HepG2 (cell line): ENCODE measurements around the gene MLLT10. TPM values are rescaled to one million over a fixed set of nuclear protein-coding genes. Genes with fewer than 3 reads are reported as not detected.

Experiments used
- ATAC-seq: fragments of 200-7000 bp; cut with Tn5 transposase; 3 replicates; pipeline ENCODE4 v1.9.1; 2020; ENCODE audit warnings: mild to moderate bottlenecking, moderate library complexity
- BruUV-seq: library from RNA; stranded (reverse); fragments of 400-500 nt; replicated peaks from 2 replicates; lab custom pipeline; 2021; lab: Mats Ljungman, UMichigan
- CTCF ChIA-PET: fragments of 300-600 bp; formaldehyde crosslinking; extraction: SDS; loops from one replicate; lab custom pipeline; 2021; ENCODE audit warnings: low total read pairs, inconsistent platforms, low intra/inter-chr PET ratio; lab: Yijun Ruan, JAX
- POLR2A ChIA-PET: fragments of 350-600 bp; sonication (Branson Sonifier 250); formaldehyde crosslinking; loops from one replicate; lab custom pipeline; 2020; ENCODE audit warnings: antibody characterized with exemption, inconsistent platforms; lab: Yijun Ruan, JAX
- DNase-seq: peaks from one replicate; pipeline ENCODE4 v3.0.0-alpha.2; 2015; ENCODE audit warnings: low spot score
- FAIRE-seq: peaks from 3 replicates; lab custom pipeline; 2011; peaks lifted over from hg19 to GRCh38; lab: Jason Lieb, UNC
- H2AFZ ChIP-seq: one replicate; pipeline ENCODE4 v1.6.1; 2011; ENCODE audit warnings: low read length, inconsistent platforms
- H3K27ac ChIP-seq: fragments of 300-600 bp; 3 replicates; pipeline ENCODE4 v1.8.0; 2011; ENCODE audit warnings: mixed run types, mild to moderate bottlenecking, mixed read lengths, low read length, inconsistent platforms; ENCODE audit not compliant: insufficient read depth; ENCODE audit errors: extremely low read length
- H3K27me3 ChIP-seq, 2 experiments: fragments of 200-600 bp in 1 of 2; 2 replicates in 1 of 2; 3 replicates in 1 of 2; pipeline versions ENCODE4 v1.6.0 to v1.8.0; 2011; ENCODE audit warnings: low read length in 2 of 2, mild to moderate bottlenecking in 2 of 2, moderate library complexity in 2 of 2, inconsistent platforms in 1 of 2; ENCODE audit not compliant: insufficient read depth in 2 of 2, control insufficient read depth in 1 of 2
- H3K36me3 ChIP-seq, 2 experiments: fragments of 200-600 bp in 1 of 2; replicated peaks in 1 of 2; 2 replicates in 1 of 2; 3 replicates in 1 of 2; pipeline versions ENCODE4 v1.5.1 to v1.8.0; 2011; ENCODE audit warnings: low read length in 2 of 2, inconsistent platforms in 1 of 2; ENCODE audit not compliant: insufficient read depth in 2 of 2, control insufficient read depth in 1 of 2
- H3K4me1 ChIP-seq: 2 replicates; pipeline ENCODE4 v1.5.1; 2012; ENCODE audit warnings: low read length, inconsistent platforms; ENCODE audit not compliant: insufficient read depth
- H3K4me2 ChIP-seq: 2 replicates; pipeline ENCODE4 v1.6.0; 2011; ENCODE audit warnings: low read depth, low read length, inconsistent platforms
- H3K4me3 ChIP-seq, 3 experiments: fragments of 200-600 bp in 1 of 3; sonication (generic), shearing (Covaris generic) in 1 of 3; replicated peaks in 1 of 3; 2 replicates each; pipeline ENCODE4 v1.5.1; 2011 to 2016; ENCODE audit warnings: low read length in 3 of 3, inconsistent platforms in 2 of 3, low read depth in 2 of 3, mild to moderate bottlenecking in 2 of 3, control low read depth in 1 of 3, mixed read lengths in 1 of 3; ENCODE audit not compliant: insufficient read depth in 1 of 3
- H3K79me2 ChIP-seq: one replicate; pipeline ENCODE4 v1.6.1; 2011; ENCODE audit warnings: low read length, inconsistent platforms; ENCODE audit not compliant: insufficient read depth
- H3K9ac ChIP-seq: 2 replicates; pipeline ENCODE4 v1.6.0; 2011; ENCODE audit warnings: mild to moderate bottlenecking, low read depth, low read length, inconsistent platforms; ENCODE audit not compliant: insufficient read depth
- H3K9me3 ChIP-seq: 2 replicates; pipeline ENCODE4 v1.5.1; 2012; ENCODE audit warnings: mild to moderate bottlenecking, low read length
- H4K20me1 ChIP-seq: 2 replicates; pipeline ENCODE4 v1.6.0; 2011; ENCODE audit warnings: inconsistent platforms, mild to moderate bottlenecking, low read length, moderate library complexity; ENCODE audit not compliant: insufficient read depth
- AKAP8 ChIP-seq: sonication (generic); formaldehyde crosslinking; IDR thresholded peaks from 2 replicates; pipeline ENCODE4 v1.5.1; 2020; ENCODE audit warnings: mild to moderate bottlenecking, missing genetic modification reagents
- ARID2 ChIP-seq: sonication (generic); formaldehyde crosslinking; IDR thresholded peaks from 2 replicates; pipeline ENCODE4 v1.8.1; 2022; ENCODE audit warnings: mild to moderate bottlenecking, missing genetic modification reagents, borderline replicate concordance
- ZNF317 ChIP-seq: sonication (generic); formaldehyde crosslinking; IDR thresholded peaks from 2 replicates; pipeline ENCODE4 v1.5.0; 2020; ENCODE audit warnings: mild to moderate bottlenecking, missing genetic modification reagents
- ZNF547 ChIP-seq: sonication (generic); formaldehyde crosslinking; IDR thresholded peaks from 2 replicates; pipeline ENCODE4 v1.5.1; 2020; ENCODE audit warnings: mild to moderate bottlenecking, missing genetic modification reagents
- ZNF746 ChIP-seq: sonication (generic); formaldehyde crosslinking; IDR thresholded peaks from 2 replicates; pipeline ENCODE4 v1.8.0; 2022; ENCODE audit warnings: mild to moderate bottlenecking, missing genetic modification reagents
- WGBS: methylation state at CpG from one replicate; pipeline ENCODE4 v1.1.6; 2017; ENCODE audit warnings: low lambda C conversion rate; 5-methylcytosine and 5-hydroxymethylcytosine counted together
- in situ Hi-C: cut with HindIII; loops from 2 replicates; pipeline ENCODE4 v1.10.0; 2017; ENCODE audit warnings: low pct_unique_long_range_greater_than_20kb; ENCODE audit not compliant: extremely low pct_ligation_motif_present
- intact Hi-C: fragments of 100-400 bp; cut with micrococcal nuclease; formaldehyde crosslinking; loops from one replicate; pipeline ENCODE4 v1.10.0; 2022; ENCODE audit not compliant: unreplicated experiment
- polyA plus RNA-seq, 8 experiments: library from polyadenylated mRNA; depleted of rRNA in 3 of 8; stranded (reverse) in 7 of 8; unstranded in 1 of 8; fragments of >200 nt; fragmentation: Illumina TruSeq in 4 of 8; extraction: Trizol in 4 of 8; gene quantifications; 2 replicates each; pipeline versions ENCODE4 v1.2.1 to v1.2.3, GENCODE V29; 2011 to 2016; ENCODE audit warnings: low read depth in 4 of 8, missing spikeins in 1 of 8, mixed read lengths in 1 of 8; ENCODE audit not compliant: insufficient read depth in 1 of 8
- total RNA-seq, 5 experiments: library from RNA; depleted of rRNA; stranded (reverse); fragments of >200 nt; fragmentation: Illumina TruSeq; extraction: Trizol; gene quantifications; 2 replicates each; pipeline ENCODE4 v1.2.3, GENCODE V29; 2016; ENCODE audit warnings: low read depth in 1 of 5
- TF ChIP-seq, protein P1 (sequence below): sonication (generic); formaldehyde crosslinking; IDR thresholded peaks from 2 replicates; pipeline ENCODE4 v1.4.0; 2020; ENCODE audit warnings: mild to moderate bottlenecking, missing genetic modification reagents

MLLT10 gene
- total and polyA plus RNA-seq, 2 of the 13 experiments (the other 11 are each of a cell fraction or from before 2014, with no cell fraction given): 51.3 to 84.1 TPM

DNA sequence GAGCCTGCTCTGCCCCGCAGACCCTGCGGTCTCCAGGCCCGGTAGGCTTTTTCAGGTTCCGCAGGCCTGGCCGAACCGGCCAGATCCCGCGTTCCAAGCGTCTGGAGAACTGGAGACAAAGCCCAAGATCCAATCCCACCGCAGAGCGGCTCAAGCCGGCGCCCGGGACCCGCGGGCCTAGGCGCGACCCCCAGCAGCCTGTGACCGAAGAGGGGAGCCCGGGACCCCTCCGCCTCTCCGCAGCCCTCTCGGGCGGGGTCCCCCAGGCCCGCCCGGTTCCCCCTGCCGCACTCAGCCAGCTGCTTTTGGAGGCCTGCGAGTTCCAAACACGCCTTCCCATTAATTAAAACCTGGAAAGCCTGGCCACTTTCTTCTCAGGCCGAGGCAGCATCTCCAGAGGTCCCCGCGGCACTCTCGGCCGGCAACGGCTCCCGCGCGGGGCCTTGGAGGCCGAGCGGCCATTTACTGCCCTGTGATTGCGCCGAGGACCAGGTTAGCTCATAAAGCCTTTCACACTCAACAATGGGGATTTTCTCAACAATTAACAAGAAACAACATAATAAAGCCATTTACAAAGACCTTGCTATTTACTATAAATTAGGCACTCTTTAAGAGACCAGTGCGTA is 25.2 kb upstream of the MLLT10 start:
- no peaks in the 10 kb centered on the region for H3K79me2 ChIP-seq
- no peak overlapping the region for H3K4me3 ChIP-seq
- no peaks in the 10 kb centered on the region for H3K9me3 ChIP-seq
- H3K4me2 ChIP-seq: no peak overlapping the region
- no peaks in the 10 kb centered on the region for H3K36me3 ChIP-seq
- intact Hi-C loops: no loop called here
- peaks cover 95% of the 10 kb centered on the region for H3K4me1 ChIP-seq
- no peaks in the 10 kb centered on the region for H4K20me1 ChIP-seq
- DNase-seq: no peak
- TF ChIP-seq ZNF317 (CRISPR knock-in tag): no peak
- TF ChIP-seq ZNF547 (CRISPR knock-in tag): no peak
- TF ChIP-seq, protein P1, sequence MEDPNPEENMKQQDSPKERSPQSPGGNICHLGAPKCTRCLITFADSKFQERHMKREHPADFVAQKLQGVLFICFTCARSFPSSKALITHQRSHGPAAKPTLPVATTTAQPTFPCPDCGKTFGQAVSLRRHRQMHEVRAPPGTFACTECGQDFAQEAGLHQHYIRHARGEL: no peak
- TF ChIP-seq ZNF746 (CRISPR knock-in tag): no peak
- no peak for TF ChIP-seq AKAP8
- no peak for TF ChIP-seq ARID2 (CRISPR knock-in tag)
- TF ChIP-seq, all 625 proteins: peak for 0
- Histone ChIP-seq H3K9ac (no peak overlapping the region), H3K27ac (peak overlapping the region; percentile 3), H3K27me3 (no peaks in the 10 kb centered on the region), H2AFZ (no peak overlapping the region)
- in situ Hi-C loops: loop anchor here (25.0 kb wide), 1 partner anchor 803 kb away; the partner anchor contains the start of genes BMI1 and COMMD3
- 97% methylated on average over 39 of the region's 43 CpGs for WGBS
- ChIA-PET CTCF (no interaction called here), POLR2A (interaction anchor here (0.8 to 1.4 kb wide), 2 partner anchors 12 to 17 kb away, joined by 4 to 8 read pairs; partner anchors contain the start of gene SKIDA1)
- no TSS peak for BruUV-seq
- ATAC-seq (no peak), FAIRE-seq (no peak)
